LNCaP clone FGC (cell line): ENCODE data around the gene TRHDE.

Experiments
- DNase-seq: peaks from one replicate; pipeline ENCODE4 v3.0.0-alpha.2; 2011; ENCODE audit warnings: low read depth
- H3K4me3 ChIP-seq: 2 replicates; pipeline ENCODE4 v1.5.1; 2011; ENCODE audit warnings: mild to moderate bottlenecking, low read depth, low read length, control low read depth
- CTCF ChIP-seq: IDR thresholded peaks from 2 replicates; pipeline ENCODE4 v1.5.1; 2012; ENCODE audit warnings: mild to moderate bottlenecking; ENCODE audit not compliant: control insufficient read depth, insufficient read depth; ENCODE audit errors: extremely low read depth

The TRHDE gene

GRCh38 chr12:72448805-72449204, 176.6 kb downstream of the TRHDE start:
- DNase-seq, result no peak
- no peak overlapping the region for H3K4me3 ChIP-seq
- no peak for TF ChIP-seq CTCF

GRCh38 chr12:72453066-72453465, 180.9 kb downstream of the TRHDE start:
- no peak overlapping the region for H3K4me3 ChIP-seq
- no peak for TF ChIP-seq CTCF
- DNase-seq, result no peak

- no peak for DNase-seq
- H3K4me3 ChIP-seq, result no peak overlapping the region
- TF ChIP-seq CTCF, result no peak
These were observed 181.4 kb downstream of the TRHDE start for GRCh38 chr12:72453550-72453949.

- TF ChIP-seq CTCF, result no peak
- no peak overlapping the region for H3K4me3 ChIP-seq
- no peak for DNase-seq
These were observed 192.3 kb downstream of the TRHDE start for GRCh38 chr12:72464471-72464870.

DNA sequence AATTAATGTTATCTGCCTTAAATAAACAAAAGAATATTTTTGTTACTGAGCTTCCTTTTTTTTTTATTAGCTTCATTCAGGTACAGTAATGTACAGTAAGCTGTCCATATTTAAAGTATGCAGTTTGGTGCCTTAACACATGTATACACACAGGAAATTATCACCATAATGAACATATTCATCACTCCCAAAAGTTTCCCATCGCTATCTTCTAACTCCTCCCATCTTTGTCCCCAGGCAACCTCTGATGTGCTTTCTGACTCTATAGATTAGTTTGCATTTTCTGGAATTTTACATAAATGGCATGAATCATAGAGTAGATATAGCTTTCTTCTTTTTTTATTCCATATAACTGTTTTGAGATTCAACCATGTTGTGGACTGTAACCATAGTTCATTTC, 193.0 kb downstream of the TRHDE start:
- H3K4me3 ChIP-seq, result no peak overlapping the region
- TF ChIP-seq CTCF, result no peak
- DNase-seq, result no peak

- DNase-seq, result no peak
- TF ChIP-seq CTCF, result no peak
- H3K4me3 ChIP-seq, result no peak overlapping the region
These were observed 193.9 kb downstream of the TRHDE start for GRCh38 chr12:72465940-72466630.

DNA sequence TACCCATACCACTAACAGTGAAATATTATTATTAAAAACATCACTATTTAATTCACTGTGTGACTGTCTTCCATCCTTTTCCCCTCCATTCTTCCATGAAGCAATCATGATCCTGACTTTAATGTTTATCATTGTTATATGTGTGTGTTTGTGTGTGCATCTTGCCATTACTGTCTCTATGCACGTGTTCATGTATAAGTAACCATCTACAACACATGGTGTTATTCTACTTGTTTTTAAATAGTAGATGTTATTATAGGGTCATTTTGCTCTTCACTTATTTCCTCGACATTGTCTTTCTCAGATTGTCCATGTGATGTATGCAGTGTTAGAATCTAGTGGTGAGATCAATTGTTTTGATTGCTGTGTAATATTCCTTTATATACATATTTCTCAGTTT, 195.8 kb downstream of the TRHDE start:
- DNase-seq, result no peak
- no peak for TF ChIP-seq CTCF
- H3K4me3 ChIP-seq, result no peak overlapping the region
